GM21423 (cell line): ENCODE measurements around the gene ZNF618.
"Not testable (repeated sequence)": the region's sequence is repeated elsewhere in the genome, so short reads cannot be mapped to it uniquely, and the experiment has no call there.

Source experiments
- ATAC-seq: cut with Tn5 transposase; IDR thresholded peaks from one replicate; pipeline ENCODE4 v1.9.1; 2021; ENCODE audit warnings: mild to moderate bottlenecking, moderate library complexity; ENCODE audit not compliant: unreplicated experiment

The ZNF618 gene

DNA sequence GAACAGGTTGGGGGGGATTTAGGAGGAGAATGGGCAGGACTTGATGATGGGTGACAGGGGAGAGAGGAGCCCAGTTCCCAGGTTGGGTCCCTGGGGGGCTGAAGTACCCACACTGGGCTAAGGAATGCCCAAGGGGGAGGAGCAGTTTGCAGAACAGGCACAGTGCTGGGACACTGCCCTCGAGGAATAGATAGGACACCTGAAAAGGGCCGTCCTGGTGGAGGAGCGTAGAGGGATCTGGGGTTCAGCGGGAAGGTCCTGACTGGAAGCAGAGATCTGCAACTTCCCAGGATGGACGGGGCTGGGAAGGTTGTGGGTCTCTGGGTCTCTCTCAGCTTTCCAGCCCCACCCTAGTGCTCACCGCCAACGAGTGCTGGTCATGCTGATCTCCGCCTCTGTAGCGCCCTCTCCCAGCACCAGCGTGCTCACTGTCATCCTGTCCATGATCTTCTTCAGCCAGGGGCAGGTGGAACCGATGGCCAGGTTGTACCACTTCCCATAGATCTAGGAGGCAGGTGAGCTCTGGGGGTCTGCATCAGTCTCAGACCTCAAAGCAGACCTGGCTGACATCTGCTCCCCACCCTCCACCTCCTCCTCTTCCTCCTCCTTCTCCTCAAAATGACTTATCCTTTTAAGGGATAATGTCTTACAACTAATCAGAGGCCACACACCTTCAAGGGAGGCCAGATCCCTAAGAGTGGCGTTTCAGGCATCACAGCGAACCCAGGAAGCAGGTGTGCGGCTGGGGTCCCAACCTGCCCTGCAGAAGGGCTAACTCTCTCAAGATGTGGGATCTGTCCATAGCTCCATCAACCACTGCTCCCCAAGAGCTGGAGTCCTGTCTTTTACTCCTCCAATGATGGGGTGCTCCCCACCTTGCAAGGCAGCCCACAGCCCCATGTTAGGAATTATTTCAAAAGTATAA, 200.4 kb downstream of the ZNF618 start:
- no peak for ATAC-seq

DNA sequence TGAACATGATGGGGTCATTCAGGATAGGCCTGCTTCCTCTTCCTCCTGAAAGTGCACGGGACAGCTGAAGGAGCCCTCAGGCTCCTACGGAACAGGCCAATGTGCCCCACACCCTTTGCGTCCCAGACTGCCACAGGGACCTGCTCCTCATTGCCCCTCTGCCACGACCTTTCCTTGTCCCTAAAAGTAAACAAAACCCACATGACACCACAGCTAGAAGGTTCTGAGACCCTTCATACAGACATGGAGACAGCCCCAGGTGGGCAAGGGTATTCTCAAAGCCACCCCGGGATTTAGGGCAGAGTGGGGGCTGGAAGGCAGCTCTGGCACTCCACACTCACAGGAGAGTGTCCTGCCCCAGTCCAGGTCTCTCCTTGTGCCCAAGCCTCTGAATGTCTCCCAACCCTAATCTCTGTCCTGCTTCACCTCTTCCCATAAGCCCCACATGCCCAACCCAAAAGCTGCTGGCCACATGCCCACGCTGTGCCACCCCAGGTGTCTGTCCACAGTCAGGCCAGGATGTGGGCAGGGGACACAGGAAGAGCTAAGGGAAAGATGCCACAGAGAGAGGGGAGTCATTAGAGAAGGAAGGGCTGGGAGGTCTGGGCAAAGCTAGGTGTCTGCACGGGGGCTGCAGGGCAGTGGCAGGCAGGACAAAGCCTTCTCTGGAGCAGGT, 201.2 kb downstream of the ZNF618 start:
- no peak for ATAC-seq

DNA sequence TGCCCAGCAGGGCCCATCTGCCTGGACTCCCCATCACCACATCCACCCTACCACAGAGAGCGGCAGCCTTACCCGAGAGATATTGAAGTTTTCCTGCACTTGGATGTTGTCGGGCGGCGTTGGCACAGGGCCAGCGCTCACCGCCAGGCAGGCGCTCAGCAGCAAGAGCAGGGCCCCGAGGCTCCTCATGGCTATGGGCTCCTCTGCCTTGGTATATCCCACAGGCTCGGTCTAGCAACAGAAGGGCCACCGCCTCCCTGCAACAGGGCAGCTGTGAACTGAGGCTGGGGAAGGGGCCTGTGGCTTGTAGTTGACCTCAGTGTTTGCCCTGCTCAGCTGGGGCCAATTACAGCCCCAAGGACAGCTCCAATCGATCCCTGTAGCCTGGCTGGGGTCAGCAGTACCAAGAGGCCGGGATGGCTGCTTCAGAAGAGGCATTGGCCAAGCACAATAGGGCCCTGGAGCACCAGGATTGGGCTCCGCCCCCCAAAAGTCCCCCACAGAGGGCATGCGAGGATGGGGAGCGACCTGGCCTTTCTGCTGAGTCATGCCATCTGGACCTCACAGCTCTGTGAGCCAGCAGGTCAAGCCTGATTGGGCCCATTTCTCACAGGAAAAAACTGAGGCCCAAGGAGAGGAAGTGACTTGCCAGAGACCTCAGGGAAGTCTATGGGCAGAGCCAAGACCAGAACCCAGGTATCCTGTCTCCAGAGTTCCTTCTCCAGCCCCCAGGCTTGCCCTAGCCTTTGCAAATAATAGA, 202.1 kb downstream of the ZNF618 start, which contains the start of gene AMBP:
Gene AMBP (minus strand): TSS at position 280 of the 760 bp plus-strand sequence. CDS start 91 bp downstream, at position 189.
- no peak for ATAC-seq

DNA sequence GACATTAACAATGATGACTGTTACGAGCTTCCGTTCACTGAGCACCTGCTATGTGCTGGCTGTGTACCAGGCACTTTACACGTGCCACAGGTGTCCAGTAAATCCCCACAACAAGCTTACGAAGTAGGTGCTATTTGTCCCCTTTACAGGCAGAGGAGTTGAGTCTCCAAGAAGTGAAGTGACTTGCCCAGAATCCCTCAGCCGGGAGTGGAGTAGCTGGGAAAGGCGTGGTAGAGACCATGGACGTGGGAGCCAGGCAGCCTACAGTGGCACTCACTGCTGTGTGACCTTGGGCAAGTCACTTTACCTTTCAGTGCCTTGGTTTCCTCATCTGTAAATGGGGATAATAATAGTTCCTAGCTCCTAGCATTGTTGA, 202.7 kb downstream of the ZNF618 start:
- ATAC-seq: no peak

DNA sequence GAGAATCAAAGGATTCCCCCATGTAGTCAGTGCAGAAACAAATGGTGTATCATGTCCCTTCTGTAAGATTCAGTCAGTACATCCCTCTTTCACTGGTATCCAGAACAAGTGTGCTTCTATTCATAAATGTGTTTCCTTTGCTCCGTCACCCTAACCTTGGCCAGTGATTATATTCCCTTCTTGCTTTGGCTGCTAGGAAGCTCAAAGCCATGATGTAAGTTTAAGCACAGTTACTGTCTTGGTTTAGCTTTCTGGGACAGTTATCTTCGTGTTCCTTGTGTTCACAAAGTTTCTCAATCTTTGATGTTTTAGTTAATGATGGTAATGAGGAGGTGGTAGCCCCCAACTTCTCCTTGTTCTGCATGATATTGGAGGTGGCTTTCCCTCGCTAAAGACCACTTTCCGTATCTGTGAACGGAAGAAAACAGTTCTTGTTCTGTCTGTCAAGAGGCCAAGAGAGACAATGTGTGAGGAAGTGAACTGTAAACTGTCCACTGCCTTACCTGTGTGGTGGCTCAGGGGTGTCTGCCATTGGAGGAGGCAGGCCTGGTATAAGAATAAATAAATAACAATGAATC, 204.2 kb downstream of the ZNF618 start:
- ATAC-seq: no peak

DNA sequence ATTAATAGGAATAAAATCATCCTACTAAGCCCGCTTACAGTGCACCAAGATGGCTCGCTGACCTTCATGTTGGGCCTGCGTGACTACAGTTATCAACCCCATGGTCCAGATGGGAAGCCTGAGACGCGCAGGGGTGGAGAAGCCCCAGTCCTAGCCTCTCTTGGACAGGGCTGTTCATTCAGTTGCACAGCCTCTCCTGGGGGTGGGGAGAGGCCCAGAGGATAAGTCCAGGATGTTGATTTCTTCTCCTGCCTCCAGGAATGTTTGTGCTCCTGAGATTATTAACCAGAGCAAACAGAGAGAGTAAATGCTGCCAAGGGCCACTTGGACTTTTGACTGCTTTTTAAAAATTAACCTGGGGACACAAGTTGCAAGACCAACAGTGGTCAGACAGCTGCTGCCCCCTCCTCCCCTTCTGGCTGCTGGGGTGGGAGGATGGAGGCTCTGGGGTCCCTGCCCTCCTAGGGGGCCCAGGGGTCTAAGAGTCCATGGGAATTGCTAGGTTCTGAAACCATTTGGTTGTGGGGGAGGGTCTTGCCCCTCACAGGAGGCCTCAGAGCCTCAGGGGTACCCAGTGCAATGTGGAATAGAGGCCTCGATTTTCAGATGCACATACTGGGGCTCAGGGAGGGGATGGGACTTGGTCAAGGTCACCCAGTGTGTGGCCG, 204.8 kb downstream of the ZNF618 start:
- ATAC-seq: no peak

DNA sequence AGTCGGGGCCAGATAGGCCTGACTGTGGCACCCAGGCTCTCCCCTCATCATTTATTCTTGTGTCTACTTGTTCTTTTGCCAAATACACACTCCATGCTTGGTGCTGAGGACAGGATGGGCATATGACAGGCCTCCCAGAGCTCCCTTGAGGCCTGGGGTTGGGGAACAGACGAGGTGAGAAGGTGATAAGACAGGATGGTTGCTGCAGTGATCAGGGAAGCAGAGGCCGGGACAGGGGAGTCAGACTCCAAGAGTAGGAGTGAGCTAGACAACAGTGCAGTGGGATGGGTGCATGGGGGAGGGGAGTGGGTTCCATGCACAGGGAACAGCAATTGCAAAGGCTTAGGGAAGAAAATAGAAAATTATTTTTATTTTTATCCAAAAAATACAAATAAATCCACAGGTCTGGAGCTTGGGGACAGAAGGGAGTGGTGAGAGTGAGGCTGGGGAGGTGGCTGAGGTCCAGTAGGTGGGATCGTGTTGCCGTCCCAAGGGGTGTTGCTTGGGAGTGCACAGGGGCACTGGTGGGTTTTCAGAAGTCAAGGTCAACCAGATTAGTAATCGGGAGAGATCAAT, 205.4 kb downstream of the ZNF618 start:
- ATAC-seq: no peak

DNA sequence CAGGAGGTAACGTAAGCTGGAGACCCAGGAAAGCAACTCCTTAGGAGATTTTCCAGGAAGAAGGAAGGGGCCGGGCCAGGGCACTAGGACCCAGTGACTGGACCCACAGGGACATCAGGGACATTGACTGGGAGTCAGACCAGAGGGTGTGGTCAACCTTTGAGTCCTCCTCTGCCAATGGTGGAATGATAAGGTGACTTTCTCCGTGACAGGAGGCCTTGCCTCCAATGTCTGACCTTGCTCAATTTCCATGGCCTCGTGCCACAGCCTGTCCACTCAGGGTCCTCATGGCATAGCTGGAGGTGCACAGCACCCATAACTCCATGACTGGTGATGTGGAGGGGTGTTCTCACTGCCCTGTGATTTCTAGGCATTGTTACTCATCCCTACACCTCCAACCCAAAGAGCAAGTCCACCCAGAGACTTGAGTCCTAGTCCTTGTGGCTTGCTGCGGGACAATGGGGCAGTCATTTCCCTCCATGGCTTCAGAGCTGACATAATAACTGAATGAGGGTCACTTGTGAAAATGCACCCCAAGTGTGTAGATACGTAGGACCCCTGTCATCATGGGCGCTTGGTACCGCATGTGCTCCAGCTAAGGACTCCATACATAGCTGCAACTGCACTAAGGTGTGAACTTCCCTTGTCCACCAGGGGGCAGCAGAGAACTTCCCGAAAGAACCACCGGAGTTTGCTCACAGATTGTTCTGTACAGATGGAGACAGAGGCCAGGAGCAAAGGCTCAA, 206.1 kb downstream of the ZNF618 start:
- ATAC-seq: peak; percentile 75

DNA sequence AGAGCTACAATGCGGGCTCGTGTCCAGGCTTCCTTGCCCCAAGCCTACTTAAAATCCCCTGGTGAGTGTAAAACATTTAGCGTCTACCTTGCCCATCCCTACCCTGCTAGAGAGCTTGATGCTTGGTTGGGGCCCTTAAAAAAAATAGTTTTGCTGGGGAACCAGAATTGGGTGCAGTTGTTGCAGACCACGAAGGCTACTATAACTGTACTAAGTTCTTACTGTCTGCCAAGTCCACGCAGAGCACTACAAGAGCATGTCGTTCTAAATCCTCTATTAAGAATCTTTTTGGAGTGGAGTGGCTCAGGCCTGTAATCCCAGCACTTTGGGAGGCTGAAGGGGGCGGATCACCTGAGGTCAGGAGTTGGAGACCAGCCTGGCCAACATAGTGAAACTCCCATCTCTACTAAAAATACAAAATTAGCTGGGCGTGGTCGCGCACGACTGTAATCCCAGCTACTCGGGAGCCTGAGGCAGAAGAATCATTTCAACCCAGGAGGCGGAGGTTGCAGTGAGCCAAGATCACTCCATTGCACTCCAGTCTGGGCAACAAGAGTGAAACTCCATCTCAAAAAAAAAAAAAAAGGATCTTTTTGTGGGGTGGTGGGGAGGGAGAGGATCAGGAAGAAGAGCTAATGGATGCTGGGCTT, 206.8 kb downstream of the ZNF618 start:
- not testable (repeated sequence) for ATAC-seq

DNA sequence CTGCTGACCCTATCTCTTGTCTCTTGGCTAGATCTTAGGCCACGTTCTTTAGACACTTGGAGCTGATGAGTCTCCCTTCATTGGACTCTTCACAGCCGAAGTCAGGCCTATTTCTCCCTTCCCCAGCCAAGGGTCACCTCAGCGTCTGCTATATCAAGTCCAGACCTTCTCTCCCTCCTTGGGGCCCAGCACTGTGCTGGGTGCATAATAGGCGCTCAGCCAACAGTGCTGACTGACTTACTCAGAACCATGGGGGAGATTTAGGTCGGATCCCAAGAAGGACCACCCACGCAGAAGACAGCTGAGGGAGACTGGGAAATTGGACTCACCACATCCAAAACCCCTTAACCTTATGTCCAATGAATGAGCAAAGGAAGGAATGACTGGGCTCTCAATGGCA, 207.6 kb downstream of the ZNF618 start:
- no peak for ATAC-seq

DNA sequence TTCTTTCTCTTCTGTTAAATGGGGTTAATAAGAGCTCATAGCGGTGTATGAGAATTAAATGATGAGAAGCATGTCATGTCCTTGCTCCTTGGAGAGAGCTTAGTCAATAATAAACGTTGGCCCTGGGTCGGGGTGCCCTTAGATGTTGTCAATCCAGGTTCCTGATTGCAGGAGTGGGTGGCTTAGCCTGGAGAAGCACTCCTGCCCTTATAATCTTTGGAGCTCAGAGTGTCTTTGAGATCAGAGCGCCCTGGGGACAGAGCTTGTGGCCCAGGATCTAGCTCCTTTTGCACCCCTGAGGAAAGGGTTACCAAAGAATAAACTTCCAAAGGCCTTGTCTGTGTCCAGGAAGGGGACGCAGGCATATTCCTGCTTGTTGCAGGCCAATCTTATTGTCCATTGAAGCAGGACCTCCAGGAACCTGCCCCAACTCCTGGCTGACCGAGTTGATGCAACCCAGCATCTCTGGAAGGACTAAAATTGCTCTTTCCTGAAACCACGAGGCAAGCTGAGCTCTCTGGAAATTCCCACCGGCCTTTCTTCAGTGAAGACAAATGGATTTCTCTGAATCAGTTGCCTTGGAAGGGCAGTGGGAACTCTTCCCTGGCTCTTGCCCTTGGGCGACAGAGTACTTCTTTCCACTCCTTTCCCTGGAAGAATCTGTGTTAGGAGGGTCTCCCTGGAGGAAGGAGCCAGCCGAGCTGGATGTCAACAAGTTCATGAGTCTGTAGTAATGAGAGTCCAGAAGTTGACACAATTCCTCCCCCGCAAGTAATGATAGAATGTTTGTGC, 208.4 kb downstream of the ZNF618 start:
- no peak for ATAC-seq

DNA sequence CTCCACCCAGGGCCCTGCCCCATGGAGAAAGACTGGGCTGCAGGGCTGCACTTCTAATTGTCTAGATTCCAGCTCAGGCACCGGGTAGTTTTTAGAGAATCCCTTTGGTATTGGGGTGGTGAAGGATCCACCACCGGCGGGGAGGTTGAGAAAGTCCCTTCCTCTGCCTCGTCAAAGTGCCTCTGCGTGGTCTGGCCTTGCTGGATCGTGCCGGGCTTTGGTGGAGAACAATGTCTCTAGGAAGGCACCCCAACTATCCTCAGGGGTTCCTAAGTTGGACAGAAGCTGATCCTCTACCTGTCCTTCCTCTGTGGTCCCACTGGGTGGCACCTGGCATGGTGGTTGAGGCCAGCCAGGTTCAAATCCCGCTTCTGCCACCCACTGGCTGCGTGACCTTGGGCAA, 209.3 kb downstream of the ZNF618 start:
- ATAC-seq: no peak

DNA sequence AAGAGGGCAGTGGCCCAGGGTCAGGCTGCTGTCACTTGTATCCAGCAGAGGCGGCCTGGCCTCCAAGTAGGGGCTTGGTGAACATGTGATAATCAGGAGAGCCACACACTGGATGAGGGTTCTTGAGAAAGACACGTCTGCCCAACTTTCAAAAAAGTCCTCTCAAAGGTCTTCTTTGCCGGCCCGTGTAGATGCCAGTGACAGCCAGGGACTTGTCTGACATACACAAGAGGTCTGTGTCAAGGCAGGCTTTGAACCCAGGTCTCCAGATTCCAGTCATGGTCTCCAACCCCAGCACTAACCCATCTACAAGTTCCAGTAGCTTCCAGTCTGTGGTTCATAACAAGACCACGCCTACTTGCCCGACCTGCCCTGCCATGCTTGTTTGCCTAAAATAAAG, 209.9 kb downstream of the ZNF618 start:
- no peak for ATAC-seq

DNA sequence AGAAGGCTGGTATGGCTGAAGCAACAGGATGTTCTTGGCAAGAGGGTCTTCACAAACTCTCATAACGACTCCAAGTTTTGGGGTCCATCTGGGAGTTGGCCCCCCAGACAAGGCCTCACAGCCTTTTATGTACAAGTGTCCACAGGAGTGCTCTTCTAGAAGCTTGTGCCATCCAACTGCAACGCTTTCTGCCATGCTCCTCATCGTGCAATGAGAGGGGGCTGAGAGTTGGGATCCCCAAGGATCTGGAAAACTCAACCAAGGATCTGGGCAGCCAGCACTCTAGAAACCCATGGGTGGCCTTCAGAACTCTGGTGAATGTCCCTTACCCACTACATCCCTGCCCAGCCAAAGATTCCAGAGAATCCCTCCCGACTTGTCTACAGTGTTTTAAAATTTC, 210.5 kb downstream of the ZNF618 start:
- ATAC-seq: no peak

DNA sequence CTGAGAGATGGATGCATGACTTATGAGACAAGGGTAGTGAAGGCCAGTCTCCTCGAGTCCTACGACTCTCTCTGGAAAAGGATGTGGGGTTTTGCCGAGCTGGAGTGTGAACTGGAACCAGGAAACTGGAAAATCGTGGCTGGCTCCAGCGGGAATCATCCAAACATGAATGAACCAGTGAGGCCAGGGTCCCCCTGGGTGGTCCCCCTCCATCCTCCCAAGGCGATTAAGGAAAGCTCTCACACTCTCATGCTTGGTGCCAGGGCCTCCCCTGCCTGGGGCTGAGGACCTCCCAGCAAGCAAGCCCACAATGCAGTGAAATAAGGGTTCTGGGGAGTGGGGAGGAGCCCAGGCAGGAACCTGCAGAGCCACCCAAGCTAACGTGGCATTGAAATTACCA, 211.6 kb downstream of the ZNF618 start:
- ATAC-seq: no peak

DNA sequence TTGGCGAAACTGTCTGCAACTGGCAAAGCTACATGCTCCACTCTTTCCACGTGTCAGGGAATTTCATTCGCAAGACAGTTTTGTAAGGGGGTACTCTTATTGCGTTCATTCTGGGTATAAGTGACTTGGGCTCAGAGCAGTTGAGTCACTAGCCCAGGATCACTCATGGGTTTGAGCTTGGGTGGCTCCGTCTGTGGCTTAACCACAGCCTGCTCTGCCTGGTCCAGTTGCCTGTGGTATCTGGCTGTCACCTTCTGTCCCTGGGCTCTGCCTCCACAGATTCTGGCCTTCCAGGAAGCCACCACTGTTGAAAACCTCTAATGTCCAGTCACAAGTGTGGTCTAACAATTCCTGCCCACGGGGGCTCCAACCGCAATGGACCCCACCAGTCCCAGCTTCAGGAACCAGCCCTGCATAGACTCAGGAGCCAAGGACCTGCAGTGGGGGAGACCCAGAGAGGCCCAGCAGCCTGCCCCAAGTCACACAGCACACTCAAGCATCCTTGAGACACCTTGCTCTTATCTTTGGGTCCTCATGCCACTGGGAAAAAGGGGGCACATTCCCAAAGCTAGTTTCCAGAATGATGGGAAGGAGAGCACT, 212.6 kb downstream of the ZNF618 start:
- ATAC-seq: no peak

DNA sequence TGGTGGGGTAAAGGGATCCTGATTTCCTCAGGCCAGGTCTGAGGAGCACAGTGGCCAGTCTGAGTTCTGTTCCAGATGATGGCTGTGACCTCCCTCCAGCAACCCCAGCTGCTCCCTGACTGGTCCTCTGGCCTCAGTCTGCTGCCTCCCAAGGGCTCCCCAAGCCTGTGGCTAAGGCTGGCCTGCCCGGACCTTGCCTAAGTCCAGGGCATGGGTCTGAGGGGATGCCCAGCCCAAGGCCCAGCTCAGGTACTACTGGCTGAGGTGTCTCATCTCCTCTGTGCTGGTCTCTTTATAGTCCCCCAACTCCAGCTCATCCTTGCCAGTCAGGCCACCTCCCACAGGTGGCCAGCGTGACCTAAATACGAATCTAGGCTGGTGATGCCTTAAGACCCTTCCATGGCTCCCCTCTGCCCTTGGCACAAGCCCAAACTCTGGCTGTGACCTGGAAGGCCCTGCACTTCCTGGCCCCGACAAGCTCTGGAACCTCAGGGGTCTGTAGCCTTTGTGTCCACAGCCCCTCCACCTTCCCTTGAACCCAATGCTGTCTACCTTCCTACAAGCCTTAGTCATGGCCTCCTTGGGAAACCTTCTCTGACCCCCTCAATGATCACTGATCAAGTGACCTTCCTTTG, 213.2 kb downstream of the ZNF618 start:
- no peak for ATAC-seq
